ENCODE measurements around the gene ZNF462.

The ZNF462 gene

GRCh38 chr9:106920091-106920490, 57.1 kb downstream of the ZNF462 start:
- no peak overlapping the region for H3K4me3 ChIP-seq (replicated peaks; ENCODE audit: low read depth, low read length)
- DNase-seq (ENCODE audit: extremely low read depth, low read depth), result no peak
- no peak for TF ChIP-seq CTCF (IDR thresholded peaks at IDR 0.05; ENCODE audit: low read depth, low read length, missing control alignments)

GRCh38 chr9:106920701-106921283, 57.8 kb downstream of the ZNF462 start:
- no peak for TF ChIP-seq CTCF (IDR thresholded peaks at IDR 0.05; ENCODE audit: low read depth, low read length, missing control alignments)
- no peak for DNase-seq (ENCODE audit: extremely low read depth, low read depth)

GRCh38 chr9:106921341-106921899, 58.5 kb downstream of the ZNF462 start:
- H3K4me3 ChIP-seq (replicated peaks; ENCODE audit: low read depth, low read length), result no peak overlapping the region
- peak; percentile 26 for DNase-seq (ENCODE audit: extremely low read depth, low read depth)
- TF ChIP-seq CTCF (IDR thresholded peaks at IDR 0.05; ENCODE audit: low read depth, low read length, missing control alignments), result no peak

More at GRCh38 chr9:106920701-106921283, 57.8 kb downstream of the ZNF462 start:
- no peak overlapping the region for H3K4me3 ChIP-seq (replicated peaks; ENCODE audit: low read depth, low read length)

GRCh38 chr9:106922026-106922425, 59.1 kb downstream of the ZNF462 start:
- no peak for DNase-seq (ENCODE audit: extremely low read depth, low read depth)
- H3K4me3 ChIP-seq (replicated peaks; ENCODE audit: low read depth, low read length), result no peak overlapping the region
- TF ChIP-seq CTCF (IDR thresholded peaks at IDR 0.05; ENCODE audit: low read depth, low read length, missing control alignments), result no peak

GRCh38 chr9:106925392-106925791, 62.4 kb downstream of the ZNF462 start:
- no peak overlapping the region for H3K4me3 ChIP-seq (replicated peaks; ENCODE audit: low read depth, low read length)
- TF ChIP-seq CTCF (IDR thresholded peaks at IDR 0.05; ENCODE audit: low read depth, low read length, missing control alignments), result no peak
- DNase-seq (ENCODE audit: extremely low read depth, low read depth), result no peak

GRCh38 chr9:106927916-106928315, 65.0 kb downstream of the ZNF462 start:
- H3K4me3 ChIP-seq (replicated peaks; ENCODE audit: low read depth, low read length), result no peak overlapping the region
- no peak for DNase-seq (ENCODE audit: extremely low read depth, low read depth)
- no peak for TF ChIP-seq CTCF (IDR thresholded peaks at IDR 0.05; ENCODE audit: low read depth, low read length, missing control alignments)

GRCh38 chr9:106928350-106928749, 65.4 kb downstream of the ZNF462 start:
- H3K4me3 ChIP-seq (replicated peaks; ENCODE audit: low read depth, low read length), result no peak overlapping the region
- no peak for DNase-seq (ENCODE audit: extremely low read depth, low read depth)
- no peak for TF ChIP-seq CTCF (IDR thresholded peaks at IDR 0.05; ENCODE audit: low read depth, low read length, missing control alignments)

Measured in HFF-Myc (cell line).